Parathyroid adenoma (tissue), 2 donors: ENCODE measurements around the gene ATP1A4.

Experiments
- H2AFZ ChIP-seq: fragments of 300-600 bp; sonication (generic); one replicate; pipeline ENCODE4 v1.7.0; 2017; ENCODE audit warnings: antibody characterized with exemption, mild to moderate bottlenecking
- H3K27ac ChIP-seq: fragments of 300-600 bp; sonication (generic); one replicate; pipeline ENCODE4 v1.7.0; 2017
- H3K27me3 ChIP-seq: fragments of 300-600 bp; sonication (generic); one replicate; pipeline ENCODE4 v1.7.0; 2017; ENCODE audit warnings: low read length; ENCODE audit not compliant: control insufficient read depth, insufficient read depth
- H3K36me3 ChIP-seq: fragments of 300-600 bp; sonication (generic); one replicate; pipeline ENCODE4 v1.7.0; 2017; ENCODE audit warnings: low read length; ENCODE audit not compliant: control insufficient read depth, insufficient read depth
- H3K4me1 ChIP-seq: fragments of 300-600 bp; sonication (generic); one replicate; pipeline ENCODE4 v1.7.0; 2017; ENCODE audit warnings: control low read depth
- H3K4me2 ChIP-seq: fragments of 300-600 bp; sonication (generic); one replicate; pipeline ENCODE4 v1.7.0; 2017; ENCODE audit warnings: low read length
- H3K4me3 ChIP-seq: fragments of 300-600 bp; sonication (generic); one replicate; pipeline ENCODE4 v1.7.0; 2017; ENCODE audit warnings: low read depth, low read length
- H3K79me2 ChIP-seq: fragments of 300-600 bp; sonication (generic); one replicate; pipeline ENCODE4 v1.7.0; 2017; ENCODE audit warnings: control low read depth
- H3K9ac ChIP-seq: fragments of 300-600 bp; sonication (generic); one replicate; pipeline ENCODE4 v1.7.0; 2017; ENCODE audit warnings: mild to moderate bottlenecking
- H3K9me3 ChIP-seq: fragments of 300-600 bp; sonication (generic); one replicate; pipeline ENCODE4 v1.7.0; 2017; ENCODE audit warnings: low read length; ENCODE audit not compliant: control insufficient read depth
- CTCF ChIP-seq: fragments of 300-600 bp; sonication (generic); IDR thresholded peaks from one replicate; pipeline ENCODE4 v1.7.0; 2017; ENCODE audit warnings: antibody characterized with exemption, mild to moderate bottlenecking
- donor health status: primary hyperparathyroidism.

Gene ATP1A4

GRCh38 chr1:160177231-160177630, 25.8 kb downstream of the ATP1A4 start:
- no peak overlapping the region for H3K9ac ChIP-seq
- no peaks in the 10 kb centered on the region for H3K9me3 ChIP-seq
- peak overlapping the region; percentile 67 for H2AFZ ChIP-seq
- no peak overlapping the region for H3K4me3 ChIP-seq
- no peaks in the 10 kb centered on the region for H3K79me2 ChIP-seq
- H3K27ac ChIP-seq = no peak overlapping the region
- H3K4me1 ChIP-seq = no peaks in the 10 kb centered on the region
- no peaks in the 10 kb centered on the region for H3K27me3 ChIP-seq
- H3K4me2 ChIP-seq = no peak overlapping the region
- no peaks in the 10 kb centered on the region for H3K36me3 ChIP-seq
- no peak for TF ChIP-seq CTCF

- Histone ChIP-seq H2AFZ (peak overlapping the region; percentile 67), H3K27me3 (no peaks in the 10 kb centered on the region), H3K4me1 (no peaks in the 10 kb centered on the region), H3K9me3 (no peaks in the 10 kb centered on the region), H3K4me2 (no peak overlapping the region), H3K9ac (no peak overlapping the region), H3K27ac (no peak overlapping the region), H3K36me3 (no peaks in the 10 kb centered on the region), H3K79me2 (no peaks in the 10 kb centered on the region), H3K4me3 (no peak overlapping the region)
- TF ChIP-seq CTCF = no peak
These were observed 26.3 kb downstream of the ATP1A4 start for GRCh38 chr1:160177667-160178066.

- no peak overlapping the region for H3K9ac ChIP-seq
- no peak for TF ChIP-seq CTCF
These were observed 27.3 kb downstream of the ATP1A4 start for GRCh38 chr1:160178731-160179130.

GRCh38 chr1:160179336-160179735, 27.9 kb downstream of the ATP1A4 start:
- no peak overlapping the region for H3K27ac ChIP-seq
- H3K79me2 ChIP-seq = no peaks in the 10 kb centered on the region
- no peaks in the 10 kb centered on the region for H3K36me3 ChIP-seq
- no peaks in the 10 kb centered on the region for H3K9me3 ChIP-seq
- H3K4me2 ChIP-seq = no peak overlapping the region
- no peak for TF ChIP-seq CTCF
- no peak overlapping the region for H3K4me3 ChIP-seq
- H3K9ac ChIP-seq = no peak overlapping the region
- H2AFZ ChIP-seq = no peak overlapping the region
- no peaks in the 10 kb centered on the region for H3K4me1 ChIP-seq
- H3K27me3 ChIP-seq = no peaks in the 10 kb centered on the region

More at GRCh38 chr1:160178731-160179130, 27.3 kb downstream of the ATP1A4 start:
- Histone ChIP-seq H3K4me1 (no peaks in the 10 kb centered on the region), H3K79me2 (no peaks in the 10 kb centered on the region), H3K36me3 (no peaks in the 10 kb centered on the region), H3K27ac (no peak overlapping the region), H3K9me3 (no peaks in the 10 kb centered on the region), H3K4me3 (no peak overlapping the region), H2AFZ (no peak overlapping the region), H3K27me3 (no peaks in the 10 kb centered on the region), H3K4me2 (no peak overlapping the region)

- Histone ChIP-seq H3K79me2 (no peaks in the 10 kb centered on the region), H3K27me3 (no peaks in the 10 kb centered on the region), H3K4me1 (no peaks in the 10 kb centered on the region), H3K36me3 (no peaks in the 10 kb centered on the region), H3K4me3 (no peak overlapping the region), H3K4me2 (no peak overlapping the region), H3K27ac (no peak overlapping the region), H3K9ac (no peak overlapping the region), H3K9me3 (no peaks in the 10 kb centered on the region), H2AFZ (no peak overlapping the region)
- TF ChIP-seq CTCF = no peak
These were observed 34.8 kb downstream of the ATP1A4 start for GRCh38 chr1:160186246-160186645.
